HT-29 (cell line): ENCODE results near the gene CDKN2C. TPM values are rescaled to one million over a fixed set of nuclear protein-coding genes. Genes with fewer than 3 reads are reported as not detected.

ENCODE experiments used
- total RNA-seq: library from RNA; depleted of rRNA; stranded (reverse); fragments of >200 nt; shearing (Covaris generic); gene quantifications from 2 replicates; pipeline ENCODE4 v1.2.3, GENCODE V29; 2014; rRNA removed

CDKN2C gene
- total RNA-seq, 1 experiment from 2014 or later, result 14.5 TPM

Other genes with a start within 250 kb of the CDKN2C start
- 25.9 and 28.5 TPM in 2 replicates for gene FAF1, start 10.0 kb upstream of the CDKN2C start, total RNA-seq
- not detected in 2 replicates for gene C1orf185, start 132.0 kb downstream of the CDKN2C start, total RNA-seq